GM19023 (cell line): ENCODE results near the gene PLXNB3.

Source experiments
- ATAC-seq: cut with Tn5 transposase; IDR thresholded peaks from one replicate; pipeline ENCODE4 v1.9.1; 2021; ENCODE audit warnings: mild to moderate bottlenecking, moderate library complexity; ENCODE audit not compliant: unreplicated experiment

The PLXNB3 gene

DNA sequence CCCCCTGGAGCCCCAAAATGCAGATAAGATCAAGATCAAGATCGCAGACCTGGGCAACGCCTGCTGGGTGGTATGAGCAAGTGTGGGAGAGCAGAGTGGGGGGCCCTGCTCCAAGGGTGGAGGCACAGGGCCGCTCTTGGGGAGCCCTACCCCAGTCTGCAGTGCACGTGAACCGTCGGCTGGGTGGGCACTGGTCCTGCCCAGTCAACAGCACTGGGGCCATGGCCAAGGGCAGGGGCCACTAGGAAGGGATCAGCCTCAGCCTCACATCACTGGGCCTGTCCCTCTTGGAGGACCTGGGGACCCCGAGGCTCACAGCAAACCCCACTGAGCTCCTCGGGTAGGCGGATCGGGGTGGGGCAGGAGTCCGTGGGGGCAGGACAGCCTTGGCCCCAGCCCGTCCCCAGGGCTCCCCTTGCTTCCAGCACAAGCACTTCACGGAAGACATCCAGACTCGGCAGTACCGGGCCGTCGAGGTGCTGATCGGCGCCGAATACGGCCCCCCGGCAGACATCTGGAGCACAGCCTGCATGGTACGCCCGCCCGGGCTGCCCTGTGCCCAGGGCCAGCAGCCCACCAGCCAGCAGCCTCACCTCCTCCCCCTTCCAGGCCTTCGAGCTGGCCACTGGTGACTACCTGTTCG is 20.4 kb downstream of the PLXNB3 start:
- no peak for ATAC-seq

DNA sequence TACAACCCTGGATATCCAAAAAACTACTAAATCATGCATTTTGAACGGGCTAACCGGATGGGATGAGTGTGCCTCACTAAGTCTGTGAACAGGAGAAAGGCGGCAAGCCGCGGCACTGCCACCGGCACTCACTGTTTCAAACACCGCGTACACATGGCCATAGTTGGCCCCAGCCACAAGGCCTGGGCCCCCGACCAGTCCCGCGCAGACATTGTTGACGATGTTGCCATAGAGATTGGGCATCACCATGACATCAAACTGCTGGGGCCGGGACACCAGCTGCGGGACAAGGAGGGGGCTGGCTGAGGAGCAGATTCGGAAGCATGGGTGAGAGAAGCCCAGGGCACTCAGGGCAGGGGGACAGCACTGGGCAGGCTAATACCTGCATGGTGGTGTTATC is 22.6 kb downstream of the PLXNB3 start:
- no peak for ATAC-seq

DNA sequence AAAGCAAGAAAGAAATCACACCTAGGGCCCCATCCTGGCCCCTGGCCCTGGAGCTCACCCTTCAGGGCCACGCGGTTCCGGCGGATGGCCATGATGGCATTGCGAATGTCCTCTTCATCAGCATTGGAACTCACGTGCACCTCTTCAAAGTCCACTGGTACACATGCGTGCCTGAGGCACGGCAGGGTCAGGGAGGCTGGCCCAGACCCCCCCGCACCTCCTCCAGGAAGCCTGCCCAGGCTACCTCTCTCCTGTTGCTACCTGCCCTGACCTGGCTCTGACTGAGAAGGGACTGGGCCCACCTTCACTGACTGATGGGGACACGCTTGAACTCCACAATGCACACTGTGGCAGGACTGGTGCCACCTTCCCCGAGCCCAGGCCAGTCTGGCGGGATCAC is 25.6 kb downstream of the PLXNB3 start:
- no peak for ATAC-seq

DNA sequence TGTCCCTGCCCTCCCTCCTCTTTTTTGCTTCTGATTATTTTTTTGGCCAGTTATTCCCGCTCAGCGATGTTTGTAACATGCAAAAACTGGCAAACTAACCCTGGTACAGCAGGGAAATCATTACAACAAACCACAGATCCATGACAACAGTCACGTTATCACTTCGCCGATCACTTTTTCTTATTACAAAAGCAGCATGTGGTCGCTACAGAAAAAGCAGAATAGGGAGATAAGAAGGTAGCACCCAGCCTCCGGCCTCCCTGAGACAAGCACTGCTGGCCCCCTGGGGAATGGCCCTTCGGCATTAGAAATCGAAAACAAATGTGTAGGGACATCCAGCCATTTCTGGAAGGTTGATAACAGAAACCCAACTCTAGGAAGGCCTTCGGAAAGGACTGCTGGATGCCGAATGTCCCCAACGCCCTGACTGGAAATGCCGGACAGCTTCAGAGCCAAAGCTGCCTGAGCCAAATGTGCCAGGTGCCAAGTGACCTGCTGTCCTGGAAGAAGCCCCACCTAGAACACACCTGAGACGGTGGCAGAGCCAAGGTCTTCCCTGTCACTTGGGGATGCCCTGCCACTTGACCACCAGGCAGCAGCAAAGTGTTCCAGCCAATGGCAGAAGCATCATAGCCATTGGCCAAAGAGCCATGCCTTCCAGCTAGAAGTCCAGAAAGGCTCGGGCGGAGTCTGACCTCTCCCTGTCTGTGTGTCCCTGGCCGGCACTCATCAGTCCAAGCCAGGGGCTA is 27.2 kb downstream of the PLXNB3 start:
- ATAC-seq = no peak

DNA sequence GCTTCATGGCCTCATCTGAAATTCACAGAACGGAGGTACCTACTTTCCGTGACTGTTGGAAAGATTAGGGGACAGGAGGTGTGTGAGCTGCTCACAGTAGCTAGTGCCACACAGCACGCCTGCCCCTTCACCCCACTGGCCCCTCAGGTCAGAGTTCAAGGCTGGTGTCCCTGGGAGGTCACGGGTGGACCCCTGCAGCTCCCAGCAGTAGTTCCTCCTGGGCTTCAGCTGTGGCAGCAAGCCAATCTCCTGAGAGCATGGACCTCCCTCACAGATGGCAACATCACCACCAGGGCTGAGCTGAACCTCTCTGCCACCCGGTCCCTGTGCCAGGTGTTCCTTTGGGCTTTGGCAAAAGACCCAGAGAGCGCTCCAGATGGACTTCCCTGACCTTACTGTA is 28.3 kb downstream of the PLXNB3 start:
- no peak for ATAC-seq

DNA sequence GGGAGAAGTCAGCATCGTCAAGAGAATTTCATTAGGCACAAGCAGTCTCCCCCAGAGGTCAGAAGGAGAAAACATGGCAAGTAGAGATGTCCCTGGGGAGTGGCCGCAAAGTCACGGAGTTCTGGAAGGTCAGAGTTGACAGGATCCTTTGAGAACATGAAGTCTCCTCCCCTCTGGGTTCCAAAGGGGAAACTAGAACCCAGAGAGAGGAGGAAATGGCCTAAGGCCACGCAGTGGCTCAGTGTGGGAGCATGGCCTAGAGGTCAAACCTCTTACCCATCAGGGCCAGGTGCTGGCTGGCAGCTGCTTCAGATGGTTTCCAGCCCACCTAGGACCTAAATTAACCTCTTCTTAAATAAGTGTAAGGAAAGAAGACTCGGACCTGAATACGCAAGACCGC is 29.2 kb downstream of the PLXNB3 start:
- ATAC-seq = no peak

DNA sequence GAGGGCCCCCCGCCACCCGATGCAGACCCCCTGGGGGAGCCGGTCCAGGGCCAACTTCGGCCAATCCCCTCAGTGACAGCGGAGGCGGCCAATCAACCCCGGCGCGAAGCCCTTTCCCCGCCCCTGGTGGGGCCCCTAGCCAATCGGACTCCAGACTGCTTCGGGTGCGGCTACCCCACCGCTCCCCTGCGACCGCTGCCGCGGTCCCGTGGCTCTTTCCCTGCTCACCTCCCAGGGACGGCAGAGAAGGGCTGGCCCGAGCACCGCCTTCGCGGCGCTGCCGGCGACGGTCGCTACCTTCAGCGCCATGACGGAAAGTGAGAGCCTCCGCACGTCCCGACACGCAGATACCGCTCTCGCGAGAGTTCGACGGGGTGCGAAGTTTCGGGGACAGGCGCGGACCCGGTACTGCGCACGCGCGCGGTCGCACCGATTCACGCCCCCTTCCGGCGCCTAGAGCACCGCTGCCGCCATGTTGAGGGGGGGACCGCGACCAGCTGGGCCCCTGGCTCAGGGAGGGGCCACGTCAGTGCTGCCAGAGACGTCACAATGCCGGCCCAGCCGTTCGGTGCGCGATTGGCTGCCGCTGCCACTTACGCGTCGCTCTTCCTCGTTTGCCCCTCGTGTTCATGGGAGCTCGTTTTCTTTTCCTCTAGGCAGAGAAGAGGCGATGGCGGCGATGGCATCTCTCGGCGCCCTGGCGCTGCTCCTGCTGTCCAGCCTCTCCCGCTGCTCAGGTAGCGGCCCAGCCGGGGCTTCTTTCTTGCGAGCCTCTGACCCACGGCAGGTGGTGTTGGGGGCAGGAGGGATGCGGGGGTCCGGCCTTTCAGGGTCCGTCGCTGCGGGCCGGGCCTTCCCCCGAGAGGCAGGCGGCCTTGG is 30.2 kb downstream of the PLXNB3 start, which contains the start of the genes IDH3G and SSR4:
IDH3G (minus strand) TSS at position 358 of the 879 bp plus-strand sequence; CDS start at position 309, 49 bp downstream.
SSR4 (plus strand) TSS at position 651 of the 879 bp plus-strand sequence; CDS start at position 671, 20 bp downstream.
- ATAC-seq = peak; percentile 89

DNA sequence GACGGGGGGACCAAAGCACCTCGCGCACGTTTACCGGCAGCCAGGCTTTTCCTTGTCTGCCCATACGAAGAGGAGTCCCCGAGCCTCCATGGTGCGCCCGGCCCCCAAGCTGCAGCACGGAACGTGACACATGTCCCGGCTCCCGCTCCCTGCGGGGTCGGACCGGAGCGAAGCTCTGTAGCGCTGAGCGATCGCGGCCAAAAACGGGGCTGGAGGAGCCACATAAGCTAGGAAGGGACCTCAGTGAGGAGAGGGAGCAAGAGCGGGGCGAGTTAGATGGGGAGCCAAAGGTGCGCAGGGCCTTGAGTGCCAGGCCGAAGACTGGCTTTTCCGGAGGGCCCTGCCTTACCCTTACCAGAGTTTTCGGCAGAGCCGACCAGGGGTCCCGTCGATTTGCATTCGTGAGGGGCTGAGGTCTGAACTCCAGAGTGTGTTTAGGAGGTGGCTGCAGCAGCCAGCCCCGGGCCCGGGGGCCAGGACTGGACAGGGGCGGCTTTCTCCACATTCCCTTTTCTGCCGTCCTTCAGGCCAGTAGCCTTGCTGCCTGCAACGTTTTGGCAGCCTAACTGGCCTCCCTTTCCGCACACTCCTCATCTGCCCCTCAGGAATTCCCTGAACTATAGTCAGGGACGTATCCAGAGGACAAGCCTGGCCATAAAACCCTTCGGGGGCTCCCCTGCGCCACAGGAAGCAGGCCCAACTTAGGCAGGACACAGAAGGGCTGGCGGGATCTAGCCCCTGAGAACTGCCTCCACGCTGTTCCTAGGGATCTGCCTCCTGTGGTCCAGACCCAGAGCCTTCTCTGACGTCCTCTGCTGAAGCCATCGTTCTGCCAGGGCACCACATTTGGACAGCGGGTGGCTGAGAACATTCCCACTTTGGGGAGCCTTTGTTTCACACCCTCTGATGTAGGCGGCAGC is 31.1 kb downstream of the PLXNB3 start:
- ATAC-seq = no peak

DNA sequence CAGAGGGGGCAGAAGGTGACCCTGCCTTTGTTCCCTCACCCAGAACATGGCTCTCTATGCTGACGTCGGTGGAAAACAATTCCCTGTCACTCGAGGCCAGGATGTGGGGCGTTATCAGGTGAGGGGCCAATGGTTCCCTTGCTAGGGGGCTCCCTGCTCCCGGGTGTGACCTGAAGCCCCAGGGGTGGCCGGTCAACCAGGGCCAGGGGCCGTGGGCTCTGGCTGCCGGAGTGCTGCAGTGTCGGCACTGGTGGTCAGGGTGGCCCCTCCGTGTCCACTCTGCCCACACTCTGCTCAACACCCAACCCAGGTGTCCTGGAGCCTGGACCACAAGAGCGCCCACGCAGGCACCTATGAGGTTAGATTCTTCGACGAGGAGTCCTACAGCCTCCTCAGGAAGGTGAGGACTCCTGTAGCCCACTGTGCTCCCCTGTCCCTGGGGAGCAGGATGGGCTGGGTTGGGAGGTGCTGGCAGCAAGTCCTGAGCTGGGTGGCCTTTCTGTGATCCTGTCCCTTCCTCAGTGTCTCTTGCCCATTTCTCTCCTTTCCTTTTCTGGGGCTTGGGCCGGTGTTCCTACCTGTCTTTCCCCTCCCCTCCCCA is 33.5 kb downstream of the PLXNB3 start:
- no peak for ATAC-seq

DNA sequence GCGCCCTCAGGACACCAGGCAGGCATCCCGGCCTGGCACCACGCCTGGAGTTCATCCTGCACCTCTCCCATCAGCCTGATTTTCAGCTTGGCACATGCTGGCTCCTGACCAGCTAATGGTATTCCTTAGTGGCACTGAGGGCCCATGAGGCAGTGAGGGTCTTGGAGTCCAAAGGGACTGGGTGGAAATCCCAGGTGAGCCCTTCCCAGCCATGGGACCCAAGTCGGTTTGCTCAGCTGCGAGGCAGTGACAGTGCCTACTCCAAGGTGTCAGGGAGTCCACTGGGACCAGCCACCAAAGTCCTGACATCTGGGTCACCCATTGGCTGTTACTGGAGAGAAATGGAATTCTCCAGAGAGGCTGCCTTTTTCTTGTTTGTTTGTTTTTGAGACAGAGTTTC is 35.3 kb downstream of the PLXNB3 start:
- ATAC-seq = no peak

DNA sequence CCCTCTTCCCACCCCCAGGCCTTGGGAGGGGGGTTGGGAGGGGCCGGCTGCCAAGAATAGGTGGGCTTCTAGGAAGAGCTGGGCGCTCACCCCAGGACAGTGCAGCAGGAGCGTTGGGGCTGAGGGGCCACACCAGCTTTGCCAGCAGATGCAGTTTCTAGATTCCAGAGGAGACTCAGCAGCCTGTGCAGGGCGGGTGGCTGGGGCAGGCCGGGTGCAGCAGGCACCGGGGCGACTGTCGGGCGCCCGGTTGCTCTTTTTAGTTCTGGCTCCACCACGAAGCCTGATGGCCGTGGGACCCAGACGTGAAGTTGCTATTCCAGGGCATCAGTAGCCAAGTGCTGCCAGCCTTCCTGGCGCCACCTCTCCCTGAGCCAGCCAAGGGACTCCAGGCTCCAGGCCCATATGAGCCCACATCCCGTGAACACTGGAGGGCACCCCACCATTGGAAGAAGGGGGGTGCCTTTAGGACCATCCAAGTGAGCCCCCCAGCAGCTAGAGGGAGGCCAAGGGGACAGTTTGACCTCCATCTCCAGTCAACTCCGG is 36.2 kb downstream of the PLXNB3 start:
- no peak for ATAC-seq

DNA sequence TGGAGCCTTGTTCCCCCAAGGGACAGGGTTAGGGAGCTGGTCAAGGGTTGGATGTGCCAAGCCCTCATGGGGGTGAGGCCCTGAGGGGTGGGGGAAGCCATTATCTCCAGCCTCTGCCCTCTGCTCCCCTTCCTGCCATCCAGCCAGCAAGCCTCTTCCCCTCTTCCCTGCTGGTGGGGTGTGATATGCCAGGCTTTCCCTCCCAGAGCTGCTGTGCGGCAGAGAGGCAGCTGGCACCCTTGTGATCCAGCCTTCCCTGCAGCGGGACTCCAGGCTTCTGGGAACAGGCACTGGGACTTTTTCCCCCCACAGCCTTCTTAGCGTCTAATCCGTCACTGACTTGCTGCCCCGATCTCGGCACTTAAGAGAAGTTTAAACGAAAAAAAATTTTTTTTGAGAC is 36.7 kb downstream of the PLXNB3 start:
- ATAC-seq = no peak

DNA sequence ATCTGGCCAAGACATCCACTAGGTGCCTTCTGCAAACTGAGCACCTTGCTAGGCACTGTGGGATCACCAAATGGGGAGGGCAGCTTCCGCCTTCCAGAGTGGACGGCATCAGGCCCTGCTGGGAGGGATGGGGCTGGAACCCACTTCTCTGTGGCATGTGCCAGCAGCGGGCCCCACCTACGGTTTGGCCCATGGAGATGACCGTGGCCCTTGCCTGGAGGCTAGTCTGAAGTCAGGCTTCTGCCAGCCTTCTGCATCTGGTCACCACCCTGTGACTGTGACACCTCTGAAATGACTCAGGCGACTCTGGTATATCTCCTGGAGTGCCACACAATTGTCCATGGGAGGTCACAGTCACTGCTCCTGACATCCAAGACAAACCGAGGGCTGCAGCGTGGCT is 37.6 kb downstream of the PLXNB3 start:
- ATAC-seq = no peak

DNA sequence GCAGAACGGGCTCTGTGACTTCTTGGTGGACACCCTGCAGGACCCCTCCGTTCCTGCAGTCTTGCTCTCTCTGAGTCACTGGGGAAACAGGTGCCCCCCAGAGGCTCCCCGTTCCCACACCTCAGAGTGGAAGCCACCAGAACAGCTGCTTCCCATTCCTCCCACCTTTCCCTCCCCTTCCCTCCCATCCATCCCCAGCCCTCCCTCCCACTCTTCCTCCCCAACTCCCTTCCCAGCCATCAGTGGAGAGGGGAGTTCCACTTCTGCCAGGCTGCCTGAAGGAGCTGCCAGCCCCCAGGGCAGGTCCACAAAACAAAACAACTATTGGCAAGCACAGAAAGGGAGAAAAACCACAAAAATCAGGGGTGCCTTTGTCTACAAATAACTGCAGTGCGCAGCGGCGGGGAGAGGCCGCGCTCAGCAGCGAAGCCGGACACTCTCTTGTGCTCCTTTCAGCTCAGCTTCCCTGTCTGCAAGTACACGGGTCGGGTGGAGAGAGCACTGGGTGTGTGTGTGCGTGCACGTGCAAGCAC is 38.5 kb downstream of the PLXNB3 start:
- no peak for ATAC-seq

DNA sequence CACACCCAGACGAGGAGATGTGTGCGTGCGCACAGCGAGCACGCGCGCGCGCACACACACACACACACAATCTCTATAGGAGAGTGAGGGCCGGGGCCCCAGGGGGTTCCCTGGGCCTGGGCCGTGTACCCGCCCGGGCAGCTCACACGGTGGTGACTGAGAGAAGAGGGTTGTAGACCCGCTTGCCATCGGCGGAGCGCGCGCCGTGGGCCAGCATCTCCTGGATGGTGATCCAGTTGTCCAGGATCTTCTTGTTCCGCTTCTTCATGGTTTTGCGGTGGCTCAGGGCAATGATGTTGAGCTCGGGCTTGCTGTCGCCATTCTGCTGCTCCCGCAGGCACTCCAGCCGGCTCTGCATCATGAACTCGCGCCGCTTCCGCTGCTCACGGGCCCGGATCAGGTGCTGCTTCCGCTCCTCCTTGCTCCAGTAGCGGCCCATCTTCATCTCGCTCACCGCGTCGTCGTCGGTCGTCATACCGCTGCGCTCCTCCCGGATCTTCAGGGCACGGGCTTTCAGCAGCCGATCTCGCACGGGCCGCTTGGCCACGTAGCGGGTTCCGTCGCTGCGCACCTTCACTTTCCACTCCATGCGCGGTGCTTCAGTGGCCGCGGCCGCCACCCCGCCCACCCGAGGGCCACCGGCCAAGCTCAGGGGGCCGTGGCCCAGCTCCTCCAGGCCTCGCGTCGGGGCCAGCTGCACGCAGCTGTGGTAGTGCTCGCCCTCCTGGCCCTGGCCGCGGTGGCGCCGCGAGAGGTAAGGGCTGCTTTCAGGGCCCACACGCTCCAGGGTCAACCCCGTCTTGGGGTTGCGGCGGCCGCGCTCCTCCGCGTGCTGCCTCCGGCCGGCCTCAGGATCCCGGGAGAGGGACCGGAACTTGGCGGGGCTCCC is 39.4 kb downstream of the PLXNB3 start:
- no peak for ATAC-seq

DNA sequence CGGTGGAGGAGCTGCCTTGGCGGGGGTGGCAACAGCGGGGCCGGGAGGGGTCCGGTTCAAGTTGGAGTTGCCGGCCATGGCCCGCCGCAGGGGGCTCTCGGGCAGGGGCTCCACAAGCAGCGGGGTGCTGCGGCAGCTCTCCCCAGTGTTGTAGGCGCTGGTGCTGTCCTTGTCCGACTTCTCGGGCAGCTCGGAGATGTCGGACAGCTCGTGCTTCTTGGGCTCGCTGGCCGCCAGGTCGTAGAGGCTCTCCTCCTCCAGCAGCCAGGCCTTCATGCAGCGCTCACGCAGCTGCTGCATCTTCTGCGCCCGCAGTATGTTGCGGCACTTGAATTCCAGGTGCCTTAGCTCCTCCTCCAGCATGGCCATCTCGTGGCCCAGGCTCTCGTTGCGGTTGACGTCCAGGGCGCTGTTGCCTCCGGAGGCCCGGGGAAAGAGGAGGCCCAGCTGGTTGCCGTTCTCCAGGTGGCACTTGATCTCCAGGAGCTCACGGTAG is 40.1 kb downstream of the PLXNB3 start:
- ATAC-seq = no peak

DNA sequence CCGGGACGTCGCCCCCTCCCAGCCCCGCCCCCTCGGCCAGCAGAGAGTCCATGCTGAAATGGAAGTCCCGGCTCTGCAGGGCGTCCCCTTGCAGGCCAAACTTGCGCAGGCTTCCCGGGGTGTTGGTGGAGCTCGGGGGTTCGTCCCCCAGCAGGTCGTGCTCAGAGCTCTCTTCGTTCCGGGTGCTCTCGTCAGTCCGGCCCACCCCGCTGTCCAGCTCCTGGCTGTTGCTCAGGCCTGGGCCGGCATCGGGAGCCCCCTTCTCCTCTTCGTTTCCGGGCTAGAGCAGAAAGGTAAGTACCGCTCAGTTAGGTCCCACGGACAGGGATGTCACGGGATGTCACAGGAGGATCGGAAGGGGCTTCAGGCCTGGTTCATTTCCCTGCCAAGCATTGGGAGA is 40.6 kb downstream of the PLXNB3 start:
- ATAC-seq = no peak

DNA sequence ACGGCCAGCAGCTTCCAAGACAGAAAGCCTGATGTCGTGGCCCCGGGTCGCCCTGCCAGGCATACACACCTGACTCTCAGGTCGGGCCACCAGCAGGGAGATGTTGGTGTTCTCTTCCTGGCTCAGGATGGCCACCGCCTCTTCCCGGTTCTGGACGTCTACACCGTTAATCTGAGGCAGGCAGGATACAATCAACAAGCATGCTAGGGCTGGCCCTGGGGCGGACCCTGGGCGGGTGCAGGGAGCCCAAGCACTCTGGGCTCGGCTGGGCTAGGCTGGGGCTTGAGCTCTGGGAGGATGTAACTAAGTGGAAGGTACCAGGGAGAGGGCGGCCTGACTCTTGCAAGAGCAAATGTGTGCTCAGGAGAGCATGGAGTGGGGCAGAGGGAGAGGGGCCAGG is 41.4 kb downstream of the PLXNB3 start:
- ATAC-seq = no peak
